Measurements from ENCODE around the gene ZNF628. TPM values are rescaled to one million over a fixed set of nuclear protein-coding genes. Genes with fewer than 3 reads are reported as not detected.

Gene ZNF628
- total RNA-seq, 1 donor from 2014 or later: 19.0 TPM

DNA sequence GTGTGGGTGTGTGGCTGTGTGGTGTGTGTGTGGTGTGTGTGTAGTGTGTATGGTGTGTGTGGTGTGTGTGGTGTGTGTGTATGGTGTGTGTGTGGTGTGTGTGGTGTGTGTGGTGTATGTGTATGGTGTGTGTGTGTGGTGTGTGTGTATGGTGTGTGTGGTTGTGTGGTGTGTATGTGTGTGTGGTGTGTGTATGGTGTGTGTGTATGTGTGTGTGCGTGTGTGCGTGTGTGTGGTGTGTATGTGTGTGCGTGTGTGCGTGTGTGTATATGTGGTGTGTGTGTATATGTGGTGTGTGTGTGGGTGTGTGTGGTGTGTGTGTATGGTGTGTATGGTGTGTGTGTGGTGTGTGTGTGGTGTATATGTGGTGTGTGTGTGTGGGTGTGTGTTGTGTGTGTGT lies 41.4 kb upstream of the ZNF628 start:
- no peak for DNase-seq (ENCODE audit: low spot score in 2 of 2, unreplicated experiment in 2 of 2)
- Mint-ChIP-seq H3K36me3 (no peaks in the 10 kb centered on the region), H3K27me3 (ENCODE audit: low read depth) (peaks cover 33% of the 10 kb centered on the region), H3K4me3 (no peak overlapping the region), H3K27ac (no peak overlapping the region), H3K4me1 (peaks cover 4% of the 10 kb centered on the region), H3K9me3 (peaks cover 5% of the 10 kb centered on the region)
- TF ChIP-seq, protein P1, sequence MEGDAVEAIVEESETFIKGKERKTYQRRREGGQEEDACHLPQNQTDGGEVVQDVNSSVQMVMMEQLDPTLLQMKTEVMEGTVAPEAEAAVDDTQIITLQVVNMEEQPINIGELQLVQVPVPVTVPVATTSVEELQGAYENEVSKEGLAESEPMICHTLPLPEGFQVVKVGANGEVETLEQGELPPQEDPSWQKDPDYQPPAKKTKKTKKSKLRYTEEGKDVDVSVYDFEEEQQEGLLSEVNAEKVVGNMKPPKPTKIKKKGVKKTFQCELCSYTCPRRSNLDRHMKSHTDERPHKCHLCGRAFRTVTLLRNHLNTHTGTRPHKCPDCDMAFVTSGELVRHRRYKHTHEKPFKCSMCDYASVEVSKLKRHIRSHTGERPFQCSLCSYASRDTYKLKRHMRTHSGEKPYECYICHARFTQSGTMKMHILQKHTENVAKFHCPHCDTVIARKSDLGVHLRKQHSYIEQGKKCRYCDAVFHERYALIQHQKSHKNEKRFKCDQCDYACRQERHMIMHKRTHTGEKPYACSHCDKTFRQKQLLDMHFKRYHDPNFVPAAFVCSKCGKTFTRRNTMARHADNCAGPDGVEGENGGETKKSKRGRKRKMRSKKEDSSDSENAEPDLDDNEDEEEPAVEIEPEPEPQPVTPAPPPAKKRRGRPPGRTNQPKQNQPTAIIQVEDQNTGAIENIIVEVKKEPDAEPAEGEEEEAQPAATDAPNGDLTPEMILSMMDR (IDR thresholded peaks at IDR 0.05; ENCODE audit: unreplicated experiment): no peak

DNA sequence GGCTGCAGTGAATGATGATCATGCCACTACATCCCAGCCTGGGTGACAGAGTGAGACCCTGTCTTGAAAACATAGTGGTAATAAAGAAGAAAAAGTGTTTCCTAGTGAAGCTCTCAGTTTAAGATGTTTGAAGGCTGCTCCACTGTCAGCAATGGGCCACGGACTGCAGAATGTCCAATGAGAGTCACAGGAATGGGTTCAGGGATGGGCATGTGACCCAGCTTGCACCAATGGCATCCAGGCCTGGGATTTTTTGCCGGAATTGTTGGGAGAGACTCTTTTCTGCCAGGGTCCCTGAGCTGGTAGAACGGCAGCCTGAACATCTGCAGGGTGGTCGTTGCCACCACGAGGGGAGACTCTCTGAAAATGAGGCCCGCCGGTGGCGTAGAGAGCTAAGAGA lies 39.6 kb upstream of the ZNF628 start:
- Mint-ChIP-seq H3K4me1 (peaks cover 13% of the 10 kb centered on the region), H3K9me3 (no peaks in the 10 kb centered on the region), H3K4me3 (no peak overlapping the region), H3K27ac (no peak overlapping the region), H3K27me3 (ENCODE audit: low read depth) (peaks cover 51% of the 10 kb centered on the region), H3K36me3 (no peaks in the 10 kb centered on the region)
- TF ChIP-seq, protein P1 (IDR thresholded peaks at IDR 0.05; ENCODE audit: unreplicated experiment): no peak
- no peak for DNase-seq (ENCODE audit: low spot score in 2 of 2, unreplicated experiment in 2 of 2)

DNA sequence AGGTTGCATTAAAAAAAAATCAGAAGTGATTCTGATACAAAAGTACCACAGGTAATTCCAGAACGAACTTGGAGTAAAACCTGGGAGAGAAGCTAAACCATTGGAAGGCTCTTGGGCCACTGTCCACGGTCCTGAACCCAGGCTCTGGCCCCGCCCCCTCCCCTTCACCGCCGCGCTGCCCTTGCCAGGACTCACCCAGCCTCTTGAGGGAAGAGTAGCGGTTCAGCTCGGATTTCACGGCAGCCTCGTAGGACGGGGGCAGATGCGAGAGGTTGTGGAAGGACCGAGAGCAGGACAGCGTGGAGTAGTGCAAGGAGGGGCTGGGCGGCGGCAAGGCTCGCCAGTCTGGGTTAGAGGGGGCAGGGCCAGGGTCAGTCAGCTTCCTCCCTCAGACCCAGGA lies 39.0 kb upstream of the ZNF628 start:
- Mint-ChIP-seq H3K9me3 (no peaks in the 10 kb centered on the region), H3K36me3 (no peaks in the 10 kb centered on the region), H3K4me1 (peaks cover 13% of the 10 kb centered on the region), H3K27me3 (ENCODE audit: low read depth) (peaks cover 53% of the 10 kb centered on the region), H3K27ac (no peak overlapping the region), H3K4me3 (no peak overlapping the region)
- TF ChIP-seq, protein P1 (IDR thresholded peaks at IDR 0.05; ENCODE audit: unreplicated experiment): no peak
- DNase-seq (ENCODE audit: low spot score in 2 of 2, unreplicated experiment in 2 of 2): peak in 1 of 2 experiments; percentile 83

DNA sequence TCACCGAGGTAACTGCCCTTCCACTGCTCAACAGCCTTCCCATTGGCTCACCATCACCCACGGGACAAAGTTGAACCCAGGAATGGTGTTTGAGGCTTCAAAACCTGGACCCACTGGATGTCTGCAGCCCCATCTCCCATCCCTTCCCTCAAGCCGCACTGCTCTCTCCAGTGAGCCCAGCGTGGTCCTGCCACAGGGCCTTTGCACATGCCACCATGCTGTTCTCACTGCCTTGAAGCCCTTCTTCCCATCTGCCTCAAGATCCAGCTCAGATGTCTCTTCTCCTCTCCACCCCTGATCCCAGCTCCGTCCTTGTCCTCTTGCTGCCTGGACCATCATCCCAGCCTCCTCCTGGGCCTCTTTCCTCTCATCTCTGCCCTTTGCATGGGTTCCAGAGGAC lies 37.4 kb upstream of the ZNF628 start:
- peaks cover 16% of the 10 kb centered on the region for H3K4me1 Mint-ChIP-seq
- H3K9me3 Mint-ChIP-seq: no peaks in the 10 kb centered on the region
- H3K27me3 Mint-ChIP-seq (ENCODE audit: low read depth): peaks cover 68% of the 10 kb centered on the region
- no peak for DNase-seq (ENCODE audit: low spot score in 2 of 2, unreplicated experiment in 2 of 2)
- H3K27ac Mint-ChIP-seq: no peak overlapping the region
- no peaks in the 10 kb centered on the region for H3K36me3 Mint-ChIP-seq
- no peak overlapping the region for H3K4me3 Mint-ChIP-seq
- TF ChIP-seq, protein P1 (IDR thresholded peaks at IDR 0.05; ENCODE audit: unreplicated experiment): no peak

DNA sequence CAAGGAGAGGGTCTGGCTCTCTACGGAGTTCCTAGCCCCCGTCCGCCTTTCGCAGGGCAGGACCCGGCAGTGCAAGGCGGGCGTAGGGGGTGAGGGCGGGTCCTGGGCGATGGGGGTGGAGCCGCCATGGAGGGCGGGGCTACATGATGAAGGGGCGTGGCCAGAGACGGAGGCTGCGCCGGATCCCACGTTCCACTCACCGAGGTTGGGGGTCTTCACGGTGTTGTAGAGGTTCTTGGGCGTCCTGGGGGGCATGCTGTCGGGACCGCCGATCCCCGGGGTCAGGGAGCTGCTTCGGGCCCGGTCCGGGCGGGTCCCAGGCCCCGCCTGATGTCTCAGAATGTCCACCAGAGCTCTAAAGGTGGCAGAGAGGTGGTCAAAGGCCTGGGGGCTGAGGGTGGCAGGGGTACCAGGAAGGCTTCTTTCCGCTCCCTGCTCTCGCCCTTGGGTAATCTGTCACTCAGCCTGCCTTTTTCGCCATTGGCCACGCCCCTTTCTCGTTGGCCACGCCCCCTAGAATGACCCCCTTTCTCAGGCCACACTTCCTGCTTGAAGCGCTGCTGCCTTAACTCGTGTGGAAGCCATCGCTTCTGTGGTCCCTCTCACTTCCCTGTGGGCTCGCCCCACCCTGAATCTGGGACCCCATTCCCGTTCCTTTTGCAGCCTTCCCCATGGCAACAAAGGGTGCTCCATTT lies 35.9 kb upstream of the ZNF628 start:
- H3K36me3 Mint-ChIP-seq: no peaks in the 10 kb centered on the region
- no peak overlapping the region for H3K27ac Mint-ChIP-seq
- no peaks in the 10 kb centered on the region for H3K9me3 Mint-ChIP-seq
- peaks cover 83% of the 10 kb centered on the region for H3K27me3 Mint-ChIP-seq (ENCODE audit: low read depth)
- no peak for DNase-seq (ENCODE audit: low spot score in 2 of 2, unreplicated experiment in 2 of 2)
- peaks cover 16% of the 10 kb centered on the region for H3K4me1 Mint-ChIP-seq
- TF ChIP-seq, protein P1 (IDR thresholded peaks at IDR 0.05; ENCODE audit: unreplicated experiment): no peak
- no peak overlapping the region for H3K4me3 Mint-ChIP-seq
